ENCODE results near the gene GALE. TPM values are rescaled to one million over a fixed set of nuclear protein-coding genes. Genes with fewer than 3 reads are reported as not detected.
"Not testable (repeated sequence)": the region's sequence is repeated elsewhere in the genome, so short reads cannot be mapped to it uniquely, and the experiment has no call there.

GALE gene
- total RNA-seq, result 47.1 and 47.2 TPM in 2 replicates
- long read RNA-seq, transcript GALE-216 (12 exons, 1,566 nt), result major isoform, 35 of 57 reads
- long read RNA-seq, partial matches to known transcripts, result 1 of 57 reads
- long read RNA-seq, other reads (novel, unspliced or antisense), result 18 of 57 reads

DNA sequence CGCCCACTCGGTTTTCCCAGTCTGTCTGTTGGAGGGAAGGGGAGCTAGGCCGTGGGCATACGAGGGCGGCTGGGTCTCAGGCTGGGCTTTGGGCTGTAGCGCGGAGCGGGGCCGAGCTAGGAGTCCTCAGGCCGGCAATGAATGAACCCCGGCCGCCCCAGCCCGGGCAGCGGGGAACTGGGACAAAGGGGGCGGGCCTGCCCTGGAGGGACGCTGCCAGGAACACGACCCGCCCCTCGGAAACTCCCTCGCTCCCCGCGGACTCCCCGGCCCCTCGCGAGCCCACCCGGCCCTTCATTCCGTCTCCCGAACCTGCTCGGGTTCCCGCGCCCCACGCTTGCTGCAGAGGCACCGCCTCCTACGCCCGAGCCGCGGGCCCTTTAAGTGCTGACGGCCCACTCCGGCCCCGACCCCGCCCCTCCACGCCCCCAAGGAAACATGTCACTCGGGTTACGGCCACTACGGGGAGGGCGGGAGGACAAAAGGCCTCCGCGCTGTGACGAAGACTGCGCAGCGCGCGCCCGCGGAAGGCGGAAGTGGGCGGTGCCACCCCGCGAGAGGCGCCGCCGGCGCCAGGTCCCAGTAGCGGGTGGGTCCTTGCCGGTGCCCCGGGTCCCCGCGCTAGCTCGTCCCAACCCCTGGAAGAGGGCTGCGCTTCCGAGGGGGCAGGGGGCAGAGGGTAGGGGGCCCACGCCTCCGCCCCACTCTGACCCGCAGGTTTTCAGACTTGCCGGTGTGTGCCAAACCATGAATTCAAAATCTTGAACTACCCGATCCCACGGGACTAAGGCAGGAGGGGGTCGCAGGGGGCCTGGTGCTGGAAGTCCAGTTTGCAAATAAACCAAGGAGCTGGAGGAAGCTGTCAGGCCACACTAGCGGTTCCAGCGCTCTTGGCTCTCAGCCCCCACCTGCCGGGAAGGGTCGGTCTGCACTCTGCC lies at the start of gene GALE:
Gene GALE, minus strand, starts transcription at position 355 of the 938 bp plus-strand sequence. CDS start 1,747 bp downstream, outside the sequence.
- TF ChIP-seq, protein P1, sequence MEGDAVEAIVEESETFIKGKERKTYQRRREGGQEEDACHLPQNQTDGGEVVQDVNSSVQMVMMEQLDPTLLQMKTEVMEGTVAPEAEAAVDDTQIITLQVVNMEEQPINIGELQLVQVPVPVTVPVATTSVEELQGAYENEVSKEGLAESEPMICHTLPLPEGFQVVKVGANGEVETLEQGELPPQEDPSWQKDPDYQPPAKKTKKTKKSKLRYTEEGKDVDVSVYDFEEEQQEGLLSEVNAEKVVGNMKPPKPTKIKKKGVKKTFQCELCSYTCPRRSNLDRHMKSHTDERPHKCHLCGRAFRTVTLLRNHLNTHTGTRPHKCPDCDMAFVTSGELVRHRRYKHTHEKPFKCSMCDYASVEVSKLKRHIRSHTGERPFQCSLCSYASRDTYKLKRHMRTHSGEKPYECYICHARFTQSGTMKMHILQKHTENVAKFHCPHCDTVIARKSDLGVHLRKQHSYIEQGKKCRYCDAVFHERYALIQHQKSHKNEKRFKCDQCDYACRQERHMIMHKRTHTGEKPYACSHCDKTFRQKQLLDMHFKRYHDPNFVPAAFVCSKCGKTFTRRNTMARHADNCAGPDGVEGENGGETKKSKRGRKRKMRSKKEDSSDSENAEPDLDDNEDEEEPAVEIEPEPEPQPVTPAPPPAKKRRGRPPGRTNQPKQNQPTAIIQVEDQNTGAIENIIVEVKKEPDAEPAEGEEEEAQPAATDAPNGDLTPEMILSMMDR (conservative IDR thresholded peaks at IDR 0.05), result no peak
- H3K27me3 Mint-ChIP-seq (ENCODE audit: low read depth), result peaks cover 2% of the 10 kb centered on the region

DNA sequence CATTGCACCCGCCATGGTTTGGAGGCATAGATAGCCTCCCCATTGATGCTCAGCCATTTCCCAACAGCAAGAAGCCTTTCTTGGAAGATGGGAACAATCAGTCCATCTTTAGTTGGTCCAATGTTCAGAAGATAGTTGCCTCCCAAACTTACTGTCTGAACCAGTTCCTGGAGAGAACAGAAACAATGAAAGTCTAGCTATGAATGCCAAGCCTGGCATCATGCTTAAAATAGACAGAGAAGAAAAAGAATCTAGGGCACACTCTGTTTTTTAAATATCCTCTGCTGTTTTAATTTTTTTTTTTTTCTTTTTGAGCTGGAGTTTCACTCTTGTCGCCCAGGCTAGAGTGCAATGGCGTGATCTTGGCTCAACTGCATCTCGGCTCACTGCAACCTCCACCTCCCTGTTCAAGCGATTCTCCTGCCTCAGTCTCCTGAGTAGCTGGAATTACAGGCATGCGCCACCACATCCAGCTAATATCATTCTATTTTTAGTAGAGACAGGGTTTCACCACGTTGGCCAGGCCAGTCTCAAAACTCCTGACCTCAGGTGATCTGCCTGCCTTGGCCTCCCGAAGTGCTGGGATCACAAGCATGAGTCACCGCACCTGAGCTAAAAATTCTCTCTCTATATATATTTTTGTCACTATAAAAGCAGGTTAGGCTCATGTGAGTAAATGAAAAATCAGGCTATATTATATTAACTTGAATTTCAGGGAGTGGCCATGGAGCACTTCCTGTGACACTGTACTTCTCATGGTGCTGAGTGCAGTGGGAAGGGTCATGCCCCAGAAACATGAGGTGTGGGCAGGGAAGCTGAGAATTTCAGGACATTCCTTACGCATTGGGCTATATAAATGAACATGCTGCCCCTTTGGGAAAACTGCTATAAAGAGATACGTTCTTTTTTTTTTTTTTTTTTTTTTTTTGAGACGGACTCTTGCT lies 48.4 kb upstream of the GALE start:
- peaks cover 21% of the 10 kb centered on the region for H3K36me3 Mint-ChIP-seq (ENCODE audit: low read depth)
- TF ChIP-seq, protein P1 (conservative IDR thresholded peaks at IDR 0.05), result no peak
- H3K27ac Mint-ChIP-seq (ENCODE audit: unreplicated experiment), result no peak overlapping the region
- H3K4me1 Mint-ChIP-seq, result no peaks in the 10 kb centered on the region
- DNase-seq (ENCODE audit: low read depth, low spot score), result no peak
- H3K4me3 Mint-ChIP-seq, result no peak overlapping the region
- no peaks in the 10 kb centered on the region for H3K27me3 Mint-ChIP-seq (ENCODE audit: low read depth)
- peaks cover 4% of the 10 kb centered on the region for H3K9me3 Mint-ChIP-seq

More for the DNA sequence above, at the start of gene GALE:
- H3K36me3 Mint-ChIP-seq (ENCODE audit: low read depth), result no peaks in the 10 kb centered on the region
- peak within 1 kb of the TSS; percentile 97 for H3K4me3 Mint-ChIP-seq
- peak within 1 kb of the TSS; percentile 97 for H3K27ac Mint-ChIP-seq (ENCODE audit: unreplicated experiment)
- no peaks in the 10 kb centered on the region for H3K9me3 Mint-ChIP-seq
- peak; percentile 78 for DNase-seq (ENCODE audit: low read depth, low spot score)
- H3K4me1 Mint-ChIP-seq, result peaks cover 18% of the 10 kb centered on the region

DNA sequence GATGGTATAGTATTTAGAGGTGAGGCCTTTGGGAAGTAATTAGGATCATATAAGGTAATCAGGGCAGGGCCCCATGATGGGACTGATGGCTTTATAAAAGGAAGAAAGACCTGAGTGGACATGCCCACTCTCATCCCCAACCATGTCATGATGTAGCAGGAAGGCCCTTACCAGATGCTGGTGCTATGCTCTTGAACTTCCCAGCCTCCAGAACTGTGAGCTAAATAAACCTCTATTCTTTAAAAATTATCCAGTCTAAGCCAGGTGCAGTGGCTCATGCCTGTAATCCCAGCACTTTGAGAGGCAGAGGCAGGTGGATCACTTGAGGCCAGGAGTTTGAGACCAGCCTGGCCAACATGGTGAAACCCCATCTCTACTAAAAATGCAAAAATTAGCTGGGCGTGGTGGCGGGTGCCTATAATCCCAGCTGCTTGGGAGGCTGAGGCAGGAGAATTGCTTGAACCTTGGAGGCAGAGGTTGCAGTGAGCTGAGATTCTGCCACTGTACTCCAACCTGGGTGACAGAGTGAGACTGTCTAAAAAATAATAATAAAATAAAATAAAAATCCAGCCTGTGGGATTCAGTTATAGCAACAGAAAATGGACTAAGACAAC lies 47.0 kb upstream of the GALE start:
- DNase-seq (ENCODE audit: low read depth, low spot score); H3K4me1 Mint-ChIP-seq; H3K4me3 Mint-ChIP-seq; H3K27ac Mint-ChIP-seq (ENCODE audit: unreplicated experiment); H3K9me3 Mint-ChIP-seq; H3K27me3 Mint-ChIP-seq (ENCODE audit: low read depth): not testable (repeated sequence)
- peaks cover 19% of the 10 kb centered on the region for H3K36me3 Mint-ChIP-seq (ENCODE audit: low read depth)

DNA sequence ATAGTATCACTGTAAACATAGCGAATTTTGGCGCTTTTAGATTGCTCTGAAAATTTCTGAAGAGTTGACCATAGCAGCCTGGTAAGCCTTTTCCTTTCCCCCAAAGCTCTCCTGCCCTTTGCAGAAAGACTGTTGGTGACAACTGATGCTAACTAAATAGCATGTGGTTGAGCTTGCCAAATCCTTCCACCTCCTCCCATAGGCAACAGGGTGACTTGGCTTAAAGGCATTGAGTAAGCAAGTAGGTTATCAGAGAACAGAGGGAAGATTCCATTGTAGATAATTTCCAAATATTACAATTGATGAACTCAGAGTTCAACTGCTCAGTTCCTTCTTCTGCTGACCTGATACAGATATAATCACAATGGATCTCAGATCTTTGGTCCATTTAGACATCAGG lies 44.6 kb upstream of the GALE start:
- peaks cover 18% of the 10 kb centered on the region for H3K27me3 Mint-ChIP-seq (ENCODE audit: low read depth)
- peaks cover 4% of the 10 kb centered on the region for H3K9me3 Mint-ChIP-seq
- peaks cover 16% of the 10 kb centered on the region for H3K36me3 Mint-ChIP-seq (ENCODE audit: low read depth)
- no peaks in the 10 kb centered on the region for H3K4me1 Mint-ChIP-seq
- TF ChIP-seq, protein P1 (conservative IDR thresholded peaks at IDR 0.05), result no peak
- H3K4me3 Mint-ChIP-seq, result no peak overlapping the region
- no peak for DNase-seq (ENCODE audit: low read depth, low spot score)
- H3K27ac Mint-ChIP-seq (ENCODE audit: unreplicated experiment), result no peak overlapping the region

DNA sequence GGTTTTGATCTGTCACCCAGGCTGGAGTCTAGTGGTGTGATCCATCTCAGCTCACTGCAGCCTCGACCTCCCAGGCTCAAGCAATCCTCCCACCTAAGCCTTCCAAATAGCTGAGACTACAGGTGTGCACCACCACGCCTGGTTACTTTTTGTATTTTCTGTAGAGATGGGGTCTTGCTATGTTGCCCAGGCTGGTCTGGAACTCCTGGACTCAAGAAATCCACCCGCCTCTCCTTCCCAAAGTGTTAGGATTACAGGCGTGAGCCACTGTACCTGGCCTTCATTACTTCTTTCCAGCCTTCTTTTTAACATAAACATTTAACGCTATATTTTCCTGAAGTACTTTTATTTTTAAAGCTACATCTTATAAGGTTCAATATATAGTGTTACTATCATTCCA lies 43.1 kb upstream of the GALE start:
- H3K27me3 Mint-ChIP-seq (ENCODE audit: low read depth), result peaks cover 19% of the 10 kb centered on the region
- H3K4me3 Mint-ChIP-seq, result no peak overlapping the region
- no peak for DNase-seq (ENCODE audit: low read depth, low spot score)
- H3K9me3 Mint-ChIP-seq, result peaks cover 4% of the 10 kb centered on the region
- peaks cover 16% of the 10 kb centered on the region for H3K36me3 Mint-ChIP-seq (ENCODE audit: low read depth)
- peaks cover under 1% of the 10 kb centered on the region for H3K4me1 Mint-ChIP-seq
- H3K27ac Mint-ChIP-seq (ENCODE audit: unreplicated experiment), result no peak overlapping the region
- TF ChIP-seq, protein P1 (conservative IDR thresholded peaks at IDR 0.05), result no peak
